NCI-H128 (cell line): ENCODE measurements around the gene CYSTM1.

Experiments used
- DNase-seq: peaks from one replicate; lab custom pipeline; 2025; ENCODE audit not compliant: unreplicated experiment; lab: John Stamatoyannopoulos, UW

Gene CYSTM1

GRCh38 chr5:140252470-140253126, 77.6 kb downstream of the CYSTM1 start:
- no peak for DNase-seq

GRCh38 chr5:140253985-140254384, 79.0 kb downstream of the CYSTM1 start:
- no peak for DNase-seq

GRCh38 chr5:140255460-140256157, 80.6 kb downstream of the CYSTM1 start:
- no peak for DNase-seq

- no peak for DNase-seq
These were observed 81.7 kb downstream of the CYSTM1 start for GRCh38 chr5:140256726-140257125.

GRCh38 chr5:140258016-140258415, 83.0 kb downstream of the CYSTM1 start:
- no peak for DNase-seq

- no peak for DNase-seq
These were observed 83.9 kb downstream of the CYSTM1 start for GRCh38 chr5:140258873-140259272.

- no peak for DNase-seq
These were observed 84.5 kb downstream of the CYSTM1 start for GRCh38 chr5:140259500-140259899.

- no peak for DNase-seq
These were observed 85.2 kb downstream of the CYSTM1 start for GRCh38 chr5:140260089-140260656.

- no peak for DNase-seq
These were observed 86.6 kb downstream of the CYSTM1 start for GRCh38 chr5:140261403-140262171.

GRCh38 chr5:140262221-140262620, 87.2 kb downstream of the CYSTM1 start:
- no peak for DNase-seq

- DNase-seq = no peak
These were observed 87.9 kb downstream of the CYSTM1 start for GRCh38 chr5:140262839-140263238.

- DNase-seq = no peak
These were observed 90.9 kb downstream of the CYSTM1 start for GRCh38 chr5:140265845-140266244.

GRCh38 chr5:140266471-140267200, 91.6 kb downstream of the CYSTM1 start:
- DNase-seq = no peak

GRCh38 chr5:140267201-140267540, 92.2 kb downstream of the CYSTM1 start:
- DNase-seq = no peak

- DNase-seq = no peak
These were observed 92.6 kb downstream of the CYSTM1 start for GRCh38 chr5:140267559-140268018.

GRCh38 chr5:140270008-140270407, 95.0 kb downstream of the CYSTM1 start:
- no peak for DNase-seq

GRCh38 chr5:140273401-140273877, 98.5 kb downstream of the CYSTM1 start:
- no peak for DNase-seq

GRCh38 chr5:140275837-140276236, 100.8 kb downstream of the CYSTM1 start:
- no peak for DNase-seq

- DNase-seq = no peak
These were observed 107.3 kb downstream of the CYSTM1 start for GRCh38 chr5:140282266-140282665.

- no peak for DNase-seq
These were observed 109.0 kb downstream of the CYSTM1 start for GRCh38 chr5:140284013-140284412.

- no peak for DNase-seq
These were observed 111.4 kb downstream of the CYSTM1 start for GRCh38 chr5:140286424-140286823.
